SHP77 treated with DMSO at 0.1 percent for 48 hours (cell line): Measurements from ENCODE around the gene HOXC9.

Experiments
- DNase-seq: peaks from one replicate; lab custom pipeline; 2025; lab: John Stamatoyannopoulos, UW

The HOXC9 gene

GRCh38 chr12:53976172-53976822, 23.7 kb upstream of the HOXC9 start:
- DNase-seq: no peak

DNA sequence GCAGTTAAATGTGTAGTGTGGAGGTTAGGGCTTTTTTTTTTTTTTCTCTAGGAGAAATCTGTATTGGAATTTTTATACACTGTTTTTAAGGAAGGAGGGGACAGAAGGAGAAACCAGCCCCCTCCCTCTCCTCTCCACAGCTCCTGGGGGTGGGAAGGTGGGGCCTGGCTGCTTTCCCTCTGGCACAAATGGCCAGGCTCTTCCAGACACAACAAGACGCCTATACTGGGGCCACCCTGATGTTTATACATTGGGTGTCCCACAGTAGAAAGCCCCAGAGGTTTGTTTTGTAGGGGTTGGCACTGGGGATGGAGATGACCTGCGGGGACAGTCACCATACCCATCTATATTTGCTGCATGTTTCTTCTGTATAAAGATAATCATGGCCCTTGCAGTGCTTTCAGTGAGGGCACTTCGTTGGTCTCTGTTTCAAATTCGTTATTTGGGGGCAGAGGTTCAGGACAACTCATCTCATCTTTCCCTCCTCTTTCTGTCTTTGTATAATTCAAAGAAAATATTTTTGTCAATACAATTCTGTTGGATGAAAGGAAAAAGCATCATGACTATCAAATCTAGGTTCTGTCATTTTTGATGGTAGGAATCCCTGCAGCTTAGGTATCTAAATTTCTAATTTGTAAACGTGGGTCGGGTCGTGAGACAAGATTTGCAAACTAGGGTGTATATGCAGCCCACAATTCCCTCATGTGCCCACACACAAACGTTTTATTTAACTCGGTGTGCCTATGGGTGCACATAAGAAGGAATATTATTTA, 23.0 kb upstream of the HOXC9 start:
- no peak for DNase-seq

- DNase-seq: no peak
These were observed 22.1 kb upstream of the HOXC9 start for GRCh38 chr12:53977596-53978445.

DNA sequence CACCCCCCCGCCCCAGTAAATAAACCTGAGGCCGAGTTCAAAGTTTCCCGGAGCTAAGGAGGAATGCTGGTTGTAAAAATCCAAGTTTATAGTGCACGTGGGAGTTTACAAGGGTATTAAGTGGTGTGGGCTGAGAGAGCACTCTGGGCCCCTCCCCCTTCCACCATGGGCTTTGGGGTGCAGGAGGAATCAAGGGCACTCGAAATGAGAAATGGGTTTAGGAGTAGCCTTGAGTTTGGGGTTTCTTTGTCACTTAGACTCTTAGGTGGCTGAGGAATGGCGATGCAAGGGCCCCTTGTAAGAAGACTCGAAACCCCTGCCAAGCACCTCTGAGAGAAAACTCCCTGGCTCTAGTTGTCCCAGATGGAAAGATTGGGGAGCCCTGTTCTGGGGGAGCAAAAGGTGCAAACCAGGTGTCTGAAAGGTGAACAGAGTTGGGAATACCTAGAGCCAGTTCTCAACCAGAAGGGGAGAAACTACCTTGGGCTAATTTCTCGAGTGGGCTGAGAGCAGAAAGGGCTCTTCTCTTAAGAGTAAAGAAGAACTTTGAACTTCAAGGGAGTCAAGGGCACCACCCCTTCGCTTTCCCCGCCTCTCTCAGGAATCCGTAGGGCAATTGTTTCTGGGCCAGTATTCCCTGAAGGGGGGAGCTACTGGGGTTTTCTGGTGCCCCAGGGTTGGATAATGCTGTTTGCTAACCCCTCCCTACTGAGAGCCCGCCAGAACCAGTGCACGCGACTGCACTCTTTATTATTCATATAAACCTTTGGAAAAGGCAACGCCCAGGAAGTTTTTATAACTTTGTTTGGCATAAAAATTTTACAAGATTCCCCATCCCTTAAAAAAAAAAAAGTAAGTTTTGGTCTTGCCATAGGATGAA, 21.2 kb upstream of the HOXC9 start:
- DNase-seq: no peak

- no peak for DNase-seq
These were observed 19.7 kb upstream of the HOXC9 start for GRCh38 chr12:53980104-53980801.

- DNase-seq: no peak
These were observed 19.0 kb upstream of the HOXC9 start for GRCh38 chr12:53980802-53981496.

- DNase-seq: no peak
These were observed 18.1 kb upstream of the HOXC9 start for GRCh38 chr12:53981634-53982565.

GRCh38 chr12:53982648-53983567, 17.1 kb upstream of the HOXC9 start:
- DNase-seq: no peak

DNA sequence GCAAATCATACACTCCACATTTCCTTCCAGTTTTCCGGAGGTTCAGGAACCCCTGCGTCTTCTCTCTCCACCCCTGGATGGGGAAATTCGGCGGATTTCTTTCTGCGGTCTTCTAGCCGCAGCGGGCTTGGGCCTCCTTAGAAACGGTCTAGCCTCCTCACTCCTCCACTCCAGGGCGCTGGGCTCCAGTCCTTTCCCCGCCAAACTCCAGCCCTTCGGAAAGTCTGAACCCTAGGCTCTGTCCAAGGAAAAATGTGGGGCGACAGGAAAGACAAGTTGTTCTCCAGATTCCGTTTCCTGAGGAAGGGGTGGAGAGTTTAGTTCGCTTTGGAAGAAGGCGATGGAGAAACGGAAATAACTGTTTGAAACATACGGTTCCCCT, 16.4 kb upstream of the HOXC9 start:
- no peak for DNase-seq

DNA sequence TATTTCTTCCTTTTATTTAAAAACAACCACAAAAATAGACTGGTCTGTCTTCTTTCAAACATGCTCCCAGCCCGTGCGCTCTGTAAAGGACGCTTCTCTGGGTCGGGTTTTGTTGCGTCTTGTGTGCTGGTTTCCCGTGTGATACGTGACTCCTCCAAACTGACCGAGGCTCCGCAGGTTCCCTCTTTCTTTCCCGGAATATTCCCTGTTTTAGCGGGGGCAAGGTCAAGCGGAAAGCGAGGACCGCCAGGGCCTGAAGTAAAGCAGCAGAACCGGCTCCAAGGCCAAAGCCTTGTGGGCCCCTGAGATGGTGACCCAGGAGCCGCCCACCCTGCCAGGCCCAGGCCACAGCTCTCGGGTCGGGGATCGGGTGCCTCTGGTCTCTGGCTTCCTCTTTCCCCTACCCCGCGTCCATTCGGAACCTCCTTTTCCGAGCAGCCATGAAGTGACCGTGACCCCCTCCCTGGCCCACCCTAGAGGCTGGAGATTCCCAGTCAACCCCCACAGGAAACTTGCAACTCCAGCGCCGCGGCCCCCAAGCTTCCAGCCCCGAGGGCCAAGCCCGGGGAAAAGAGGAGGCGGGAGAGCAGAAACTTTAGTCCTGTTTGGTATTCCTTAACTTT, 15.9 kb upstream of the HOXC9 start:
- DNase-seq: no peak

DNA sequence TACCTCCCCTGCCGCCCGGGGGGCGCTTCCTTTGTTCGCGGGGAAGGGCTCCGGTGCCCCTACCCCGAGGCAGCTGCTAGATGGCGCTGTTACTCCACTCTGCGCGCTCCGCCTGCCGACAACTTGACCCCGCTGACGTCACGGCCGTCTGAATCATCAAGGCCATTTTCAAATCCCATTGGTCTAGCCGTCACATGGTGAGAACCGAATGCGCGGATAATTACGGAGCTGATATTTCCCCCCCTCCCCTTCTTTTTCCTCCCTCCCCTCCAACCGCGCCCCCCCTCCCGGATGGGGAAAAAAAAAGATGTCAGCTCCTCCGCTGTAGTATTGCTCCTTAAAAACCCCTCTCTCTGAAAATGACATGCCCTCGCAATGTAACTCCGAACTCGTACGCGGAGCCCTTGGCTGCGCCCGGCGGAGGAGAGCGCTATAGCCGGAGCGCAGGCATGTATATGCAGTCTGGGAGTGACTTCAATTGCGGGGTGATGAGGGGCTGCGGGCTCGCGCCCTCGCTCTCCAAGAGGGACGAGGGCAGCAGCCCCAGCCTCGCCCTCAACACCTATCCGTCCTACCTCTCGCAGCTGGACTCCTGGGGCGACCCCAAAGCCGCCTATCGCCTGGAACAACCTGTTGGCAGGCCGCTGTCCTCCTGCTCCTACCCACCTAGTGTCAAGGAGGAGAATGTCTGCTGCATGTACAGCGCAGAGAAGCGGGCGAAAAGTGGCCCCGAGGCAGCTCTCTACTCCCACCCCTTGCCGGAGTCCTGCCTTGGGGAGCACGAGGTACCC, 14.9 kb upstream of the HOXC9 start, which contains the start of gene HOXC10:
HOXC10 (plus strand) TSS at position 246 of the 791 bp plus-strand sequence; CDS start at position 360, 114 bp downstream.
- DNase-seq: peak; percentile 72

DNA sequence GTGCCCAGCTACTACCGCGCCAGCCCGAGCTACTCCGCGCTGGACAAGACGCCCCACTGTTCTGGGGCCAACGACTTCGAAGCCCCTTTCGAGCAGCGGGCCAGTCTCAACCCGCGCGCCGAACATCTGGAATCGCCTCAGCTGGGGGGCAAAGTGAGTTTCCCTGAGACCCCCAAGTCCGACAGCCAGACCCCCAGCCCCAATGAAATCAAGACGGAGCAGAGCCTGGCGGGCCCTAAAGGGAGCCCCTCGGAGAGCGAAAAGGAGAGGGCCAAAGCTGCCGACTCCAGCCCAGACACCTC, 14.3 kb upstream of the HOXC9 start:
- no peak for DNase-seq

DNA sequence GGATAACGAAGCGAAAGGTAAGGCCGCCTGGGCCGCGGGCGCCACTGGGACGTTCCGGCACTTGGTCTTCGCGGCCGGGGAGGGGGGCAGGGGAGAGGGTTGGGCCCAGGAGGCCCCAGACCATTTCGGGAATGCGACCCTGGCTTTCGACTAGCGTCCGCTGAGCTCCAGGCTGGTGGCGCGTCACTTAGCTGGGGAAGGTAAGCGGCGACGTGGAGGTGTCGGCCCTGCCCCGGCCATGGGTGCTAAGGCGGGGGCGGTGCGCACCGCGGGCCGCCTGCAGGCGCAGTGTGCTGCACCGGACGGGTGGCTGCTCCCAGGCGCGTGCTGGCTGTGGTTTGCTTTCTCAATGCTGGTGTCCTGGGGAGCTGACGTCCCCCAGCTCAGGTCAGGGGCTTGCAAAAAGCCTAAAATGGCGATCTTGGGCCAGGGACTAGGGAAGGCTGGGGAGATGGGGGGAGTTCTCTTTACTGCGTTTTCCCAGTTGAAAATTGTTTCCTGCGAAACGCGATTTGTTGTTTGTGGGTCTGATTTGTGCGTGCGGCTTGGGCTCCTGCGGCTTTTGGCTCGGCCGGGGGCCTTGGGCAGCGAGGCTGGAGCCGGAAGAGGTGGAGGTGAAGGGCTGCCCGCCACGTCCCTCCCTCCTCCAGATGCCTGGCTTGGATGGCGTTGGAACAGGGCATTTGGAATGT, 13.8 kb upstream of the HOXC9 start:
- DNase-seq: no peak

GRCh38 chr12:53986686-53987483, 13.1 kb upstream of the HOXC9 start:
- DNase-seq: no peak

DNA sequence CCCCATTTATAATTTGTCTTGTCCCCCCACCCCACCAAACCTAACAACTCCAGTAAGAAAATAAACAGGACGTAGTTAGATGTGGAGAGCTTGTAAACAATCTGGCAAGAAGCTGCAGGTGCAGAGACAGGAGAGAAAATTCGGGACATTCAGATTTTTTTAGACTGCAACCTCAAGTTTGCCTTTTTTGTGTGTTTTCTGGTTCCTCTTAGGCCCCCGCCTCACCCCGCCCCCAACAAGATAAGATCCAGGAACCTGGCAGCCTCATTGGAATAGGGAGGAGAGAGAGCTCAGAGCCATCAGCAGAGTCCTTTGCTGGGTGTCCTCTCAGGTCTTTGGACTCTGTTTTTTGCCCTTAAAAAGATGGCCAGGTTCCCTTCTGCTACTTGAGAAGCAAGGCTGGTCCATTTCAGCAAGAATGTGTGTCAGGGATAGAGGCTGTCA, 12.2 kb upstream of the HOXC9 start:
- DNase-seq: no peak
